ENCODE results near the gene SOX10.

Gene SOX10

DNA sequence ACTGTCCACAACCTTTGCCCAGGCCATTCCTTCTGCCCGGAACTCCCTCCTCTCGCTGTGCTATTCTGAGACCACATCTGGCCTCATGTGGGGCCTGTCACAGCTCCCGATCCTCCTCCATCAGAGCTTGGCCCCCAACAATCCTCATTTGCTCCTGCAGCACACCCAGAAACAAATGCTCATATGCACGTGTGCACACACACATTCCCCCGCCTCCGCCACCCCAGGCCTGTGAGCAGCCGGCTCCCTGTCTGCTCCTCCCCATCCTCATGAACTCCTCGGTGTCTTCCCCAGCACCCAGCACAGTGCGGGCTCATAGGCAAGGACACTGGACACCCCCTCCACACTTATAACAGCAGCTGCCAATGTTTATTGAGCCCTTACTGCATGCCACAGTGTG, 43.1 kb upstream of the SOX10 start:
- H3K4me3 ChIP-seq (ENCODE audit: low read depth, low read length), result no peak overlapping the region
- H3K27me3 ChIP-seq (ENCODE audit: control insufficient read depth, insufficient read depth, low read length), result no peaks in the 10 kb centered on the region
- H3K79me2 ChIP-seq, result no peaks in the 10 kb centered on the region
- no peaks in the 10 kb centered on the region for H3K9me3 ChIP-seq (ENCODE audit: control insufficient read depth, low read length)
- H2AFZ ChIP-seq, result no peak overlapping the region
- no peak overlapping the region for H3K4me2 ChIP-seq (ENCODE audit: low read length)
- H3K4me1 ChIP-seq, result no peaks in the 10 kb centered on the region
- no peak overlapping the region for H3K27ac ChIP-seq
- H3K9ac ChIP-seq, result no peak overlapping the region
- TF ChIP-seq, protein P1, sequence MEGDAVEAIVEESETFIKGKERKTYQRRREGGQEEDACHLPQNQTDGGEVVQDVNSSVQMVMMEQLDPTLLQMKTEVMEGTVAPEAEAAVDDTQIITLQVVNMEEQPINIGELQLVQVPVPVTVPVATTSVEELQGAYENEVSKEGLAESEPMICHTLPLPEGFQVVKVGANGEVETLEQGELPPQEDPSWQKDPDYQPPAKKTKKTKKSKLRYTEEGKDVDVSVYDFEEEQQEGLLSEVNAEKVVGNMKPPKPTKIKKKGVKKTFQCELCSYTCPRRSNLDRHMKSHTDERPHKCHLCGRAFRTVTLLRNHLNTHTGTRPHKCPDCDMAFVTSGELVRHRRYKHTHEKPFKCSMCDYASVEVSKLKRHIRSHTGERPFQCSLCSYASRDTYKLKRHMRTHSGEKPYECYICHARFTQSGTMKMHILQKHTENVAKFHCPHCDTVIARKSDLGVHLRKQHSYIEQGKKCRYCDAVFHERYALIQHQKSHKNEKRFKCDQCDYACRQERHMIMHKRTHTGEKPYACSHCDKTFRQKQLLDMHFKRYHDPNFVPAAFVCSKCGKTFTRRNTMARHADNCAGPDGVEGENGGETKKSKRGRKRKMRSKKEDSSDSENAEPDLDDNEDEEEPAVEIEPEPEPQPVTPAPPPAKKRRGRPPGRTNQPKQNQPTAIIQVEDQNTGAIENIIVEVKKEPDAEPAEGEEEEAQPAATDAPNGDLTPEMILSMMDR (IDR thresholded peaks at IDR 0.05), result no peak
- no peaks in the 10 kb centered on the region for H3K36me3 ChIP-seq (ENCODE audit: control insufficient read depth, insufficient read depth, low read length)

DNA sequence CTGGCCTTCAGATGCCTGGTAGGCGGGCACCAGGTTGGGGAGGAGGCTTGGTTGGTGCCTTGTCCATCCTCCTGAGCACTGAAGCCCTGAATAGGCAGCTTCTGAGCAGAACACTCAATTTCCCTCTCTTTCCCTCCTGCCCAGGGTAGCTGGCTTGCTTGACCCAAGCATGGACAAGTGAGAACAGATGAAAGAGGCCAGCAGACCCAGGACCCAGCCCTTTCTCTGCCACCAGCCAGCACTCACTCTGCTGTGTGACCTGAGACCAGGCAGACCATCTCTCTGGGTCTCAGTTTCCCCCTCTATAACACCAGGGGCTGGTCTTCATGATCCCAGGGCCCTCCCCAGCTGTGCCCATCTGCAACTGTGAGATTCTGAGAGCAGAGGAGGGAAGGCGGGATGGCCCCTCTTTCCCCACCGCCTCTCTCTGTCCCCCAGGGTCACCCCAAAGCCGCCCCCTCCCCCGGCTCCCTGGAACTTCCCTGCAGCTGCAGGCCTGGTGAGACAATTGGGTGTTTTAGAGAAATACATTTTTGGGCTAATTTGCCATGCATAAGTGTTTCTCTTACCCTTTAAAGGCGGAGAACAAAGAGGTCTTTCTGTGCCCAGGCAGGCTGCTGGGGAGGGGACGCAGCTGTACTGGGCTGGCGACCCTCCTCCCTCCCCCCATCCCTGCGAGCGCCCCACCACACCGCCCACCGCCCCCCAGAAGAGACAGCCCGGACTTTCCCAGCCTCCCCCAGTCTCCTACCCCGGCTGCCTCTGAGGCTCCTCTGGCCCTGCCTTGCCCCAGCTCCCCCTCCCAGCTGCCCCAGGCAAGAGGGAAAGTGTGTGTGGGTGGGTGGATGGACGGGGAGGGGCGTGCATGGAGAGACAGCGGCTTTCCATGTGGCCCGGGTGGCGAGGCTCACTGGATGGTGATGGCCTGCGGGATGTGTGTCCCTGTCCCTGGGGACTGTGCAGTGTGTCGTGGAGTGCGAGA, 42.1 kb upstream of the SOX10 start:
- Histone ChIP-seq H3K36me3 (ENCODE audit: control insufficient read depth, insufficient read depth, low read length) (no peaks in the 10 kb centered on the region), H3K9ac (no peak overlapping the region), H3K79me2 (no peaks in the 10 kb centered on the region), H2AFZ (no peak overlapping the region), H3K9me3 (ENCODE audit: control insufficient read depth, low read length) (no peaks in the 10 kb centered on the region), H3K4me2 (ENCODE audit: low read length) (no peak overlapping the region), H3K4me1 (no peaks in the 10 kb centered on the region), H3K4me3 (ENCODE audit: low read depth, low read length) (no peak overlapping the region), H3K27ac (no peak overlapping the region), H3K27me3 (ENCODE audit: control insufficient read depth, insufficient read depth, low read length) (no peaks in the 10 kb centered on the region)
- TF ChIP-seq, protein P1 (IDR thresholded peaks at IDR 0.05), result no peak

DNA sequence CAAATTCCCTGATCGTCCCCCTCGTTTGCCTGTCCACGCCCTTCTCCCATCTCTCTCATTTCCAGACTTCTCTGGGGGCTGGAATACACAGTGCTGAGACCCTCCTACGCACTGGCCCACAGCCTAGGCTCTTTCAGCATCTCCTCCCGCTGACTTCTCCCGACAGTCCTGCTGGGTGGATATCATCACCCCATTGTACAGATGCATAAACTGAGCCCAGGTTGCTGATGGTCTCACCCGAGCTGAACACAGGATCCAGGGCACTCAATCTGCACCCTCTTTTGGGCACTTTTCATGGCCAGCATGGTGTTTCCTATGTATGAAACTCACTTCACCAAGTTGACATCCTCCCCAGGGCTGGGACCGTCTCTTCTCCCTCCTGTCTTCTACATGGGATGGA, 41.2 kb upstream of the SOX10 start:
- TF ChIP-seq, protein P1 (IDR thresholded peaks at IDR 0.05), result no peak
- Histone ChIP-seq H3K27me3 (ENCODE audit: control insufficient read depth, insufficient read depth, low read length) (no peaks in the 10 kb centered on the region), H3K4me2 (ENCODE audit: low read length) (no peak overlapping the region), H3K27ac (no peak overlapping the region), H3K4me1 (no peaks in the 10 kb centered on the region), H3K9ac (no peak overlapping the region), H2AFZ (no peak overlapping the region), H3K9me3 (ENCODE audit: control insufficient read depth, low read length) (no peaks in the 10 kb centered on the region), H3K4me3 (ENCODE audit: low read depth, low read length) (no peak overlapping the region), H3K36me3 (ENCODE audit: control insufficient read depth, insufficient read depth, low read length) (no peaks in the 10 kb centered on the region), H3K79me2 (no peaks in the 10 kb centered on the region)

DNA sequence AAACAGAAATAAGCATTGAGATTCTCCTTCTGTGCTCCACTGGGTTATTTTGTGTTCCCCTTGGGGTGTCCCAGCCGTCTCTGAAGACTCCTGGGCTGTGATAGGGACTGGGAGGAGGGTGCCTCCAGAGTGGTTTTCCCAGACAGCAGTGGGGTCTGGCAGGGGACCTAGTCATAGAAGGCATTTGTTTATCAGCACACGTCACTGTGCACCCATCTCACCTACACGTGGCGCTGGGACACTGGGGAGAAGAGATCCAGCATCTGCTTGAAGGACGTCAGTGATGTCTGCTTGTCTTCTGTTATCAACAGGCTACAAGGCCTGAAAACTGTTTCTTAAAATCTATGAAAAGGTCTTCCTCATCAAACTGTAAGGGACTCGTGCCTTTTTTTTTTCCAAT, 38.7 kb upstream of the SOX10 start:
- H3K36me3 ChIP-seq (ENCODE audit: control insufficient read depth, insufficient read depth, low read length), result no peaks in the 10 kb centered on the region
- no peak overlapping the region for H3K4me3 ChIP-seq (ENCODE audit: low read depth, low read length)
- H3K9ac ChIP-seq, result no peak overlapping the region
- H3K79me2 ChIP-seq, result no peaks in the 10 kb centered on the region
- no peak overlapping the region for H3K27ac ChIP-seq
- no peak overlapping the region for H3K4me2 ChIP-seq (ENCODE audit: low read length)
- H3K9me3 ChIP-seq (ENCODE audit: control insufficient read depth, low read length), result no peaks in the 10 kb centered on the region
- no peaks in the 10 kb centered on the region for H3K27me3 ChIP-seq (ENCODE audit: control insufficient read depth, insufficient read depth, low read length)
- no peak overlapping the region for H2AFZ ChIP-seq
- TF ChIP-seq, protein P1 (IDR thresholded peaks at IDR 0.05), result no peak
- no peaks in the 10 kb centered on the region for H3K4me1 ChIP-seq

DNA sequence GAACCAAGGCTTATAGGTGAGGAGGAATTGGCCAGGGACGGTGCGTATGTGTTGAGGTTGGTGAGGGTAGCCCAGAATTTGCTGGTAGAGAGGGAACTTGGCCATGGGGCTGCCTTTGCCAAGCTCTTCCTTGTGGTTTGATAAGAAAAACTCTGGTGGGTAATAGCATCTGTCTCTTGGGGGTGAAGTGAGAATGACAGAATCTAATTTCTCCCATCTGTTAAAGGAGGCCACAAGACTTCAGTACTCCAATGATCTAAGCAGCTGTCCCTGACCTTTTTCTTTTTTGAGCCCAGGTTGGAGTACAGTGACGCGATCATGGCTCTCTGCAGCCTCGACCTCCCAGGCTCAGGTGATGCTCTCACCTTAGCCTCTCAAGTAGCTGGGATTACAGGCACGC, 36.9 kb upstream of the SOX10 start:
- no peak overlapping the region for H3K9ac ChIP-seq
- H3K4me2 ChIP-seq (ENCODE audit: low read length), result no peak overlapping the region
- no peak overlapping the region for H2AFZ ChIP-seq
- H3K4me3 ChIP-seq (ENCODE audit: low read depth, low read length), result no peak overlapping the region
- no peaks in the 10 kb centered on the region for H3K9me3 ChIP-seq (ENCODE audit: control insufficient read depth, low read length)
- no peak overlapping the region for H3K27ac ChIP-seq
- no peaks in the 10 kb centered on the region for H3K79me2 ChIP-seq
- peaks cover 5% of the 10 kb centered on the region for H3K4me1 ChIP-seq
- H3K36me3 ChIP-seq (ENCODE audit: control insufficient read depth, insufficient read depth, low read length), result no peaks in the 10 kb centered on the region
- H3K27me3 ChIP-seq (ENCODE audit: control insufficient read depth, insufficient read depth, low read length), result no peaks in the 10 kb centered on the region
- TF ChIP-seq, protein P1 (IDR thresholded peaks at IDR 0.05), result no peak

All from parathyroid adenoma (tissue), 2 donors.